Fibroblast of lung (primary cell): ENCODE data around the gene CCDC88C.

Experiments used
- EZH2 ChIP-seq: IDR thresholded peaks from 2 replicates; pipeline ENCODE4 v1.5.1; 2012; ENCODE audit warnings: low read length, control low read depth, mild to moderate bottlenecking; ENCODE audit errors: missing control alignments
- TF ChIP-seq, protein P1 (sequence below), 2 donors: IDR thresholded peaks in 1 of 2; conservative IDR thresholded peaks in 1 of 2; 1 replicate in 1 of 2; 2 replicates in 1 of 2; pipeline ENCODE4 v1.5.1; 2011 to 2012; ENCODE audit warnings: low read length in 2 of 2, control low read depth in 1 of 2, inconsistent platforms in 1 of 2, low read depth in 1 of 2, mild to moderate bottlenecking in 1 of 2

DNA sequence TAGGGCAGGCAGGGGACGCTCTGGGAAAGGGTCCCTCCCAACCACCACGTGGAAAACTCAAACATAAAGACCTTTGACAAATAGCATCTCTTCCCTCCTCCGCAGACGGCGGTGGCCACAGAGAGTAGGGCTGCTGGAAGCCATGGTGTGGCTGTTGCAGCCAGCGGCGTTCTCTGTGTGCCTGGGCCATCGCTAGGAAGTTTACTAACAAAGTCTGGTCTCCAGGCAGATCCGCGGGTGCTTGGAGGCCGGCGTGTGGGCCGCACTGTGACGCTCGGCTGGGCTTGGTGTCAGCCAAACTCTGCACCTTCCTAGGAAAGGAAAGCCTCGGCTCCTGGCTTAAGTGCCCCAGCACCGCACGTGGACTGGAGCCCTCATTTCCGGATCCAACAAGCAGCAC is 65.6 kb downstream of the CCDC88C start:
- TF ChIP-seq, protein P1, sequence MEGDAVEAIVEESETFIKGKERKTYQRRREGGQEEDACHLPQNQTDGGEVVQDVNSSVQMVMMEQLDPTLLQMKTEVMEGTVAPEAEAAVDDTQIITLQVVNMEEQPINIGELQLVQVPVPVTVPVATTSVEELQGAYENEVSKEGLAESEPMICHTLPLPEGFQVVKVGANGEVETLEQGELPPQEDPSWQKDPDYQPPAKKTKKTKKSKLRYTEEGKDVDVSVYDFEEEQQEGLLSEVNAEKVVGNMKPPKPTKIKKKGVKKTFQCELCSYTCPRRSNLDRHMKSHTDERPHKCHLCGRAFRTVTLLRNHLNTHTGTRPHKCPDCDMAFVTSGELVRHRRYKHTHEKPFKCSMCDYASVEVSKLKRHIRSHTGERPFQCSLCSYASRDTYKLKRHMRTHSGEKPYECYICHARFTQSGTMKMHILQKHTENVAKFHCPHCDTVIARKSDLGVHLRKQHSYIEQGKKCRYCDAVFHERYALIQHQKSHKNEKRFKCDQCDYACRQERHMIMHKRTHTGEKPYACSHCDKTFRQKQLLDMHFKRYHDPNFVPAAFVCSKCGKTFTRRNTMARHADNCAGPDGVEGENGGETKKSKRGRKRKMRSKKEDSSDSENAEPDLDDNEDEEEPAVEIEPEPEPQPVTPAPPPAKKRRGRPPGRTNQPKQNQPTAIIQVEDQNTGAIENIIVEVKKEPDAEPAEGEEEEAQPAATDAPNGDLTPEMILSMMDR (conservative IDR thresholded peaks at IDR 0.05 in 1 of 2, IDR thresholded peaks at IDR 0.05 in 1 of 2; ENCODE audit: low read depth in 1 of 2, low read length in 2 of 2): no peak
- no peak for TF ChIP-seq EZH2
